DMS 273 treated with DMSO at 0.1 percent for 48 hours (cell line): ENCODE measurements around the gene PDE6H.

ENCODE experiments used
- DNase-seq: peaks from one replicate; lab custom pipeline; 2025; lab: John Stamatoyannopoulos, UW

The PDE6H gene

GRCh38 chr12:14972816-14973215, at the start of gene PDE6H:
Gene PDE6H (plus strand): TSS chr12:14973042. CDS start chr12:14978013, 4,971 bp downstream.
- no peak for DNase-seq

- DNase-seq, result no peak
These were observed 48.9 kb upstream of the PDE6H start for GRCh38 chr12:14923944-14924343.

GRCh38 chr12:14924541-14924940, 48.3 kb upstream of the PDE6H start:
- no peak for DNase-seq

- no peak for DNase-seq
These were observed 45.6 kb upstream of the PDE6H start for GRCh38 chr12:14927267-14927666.

DNA sequence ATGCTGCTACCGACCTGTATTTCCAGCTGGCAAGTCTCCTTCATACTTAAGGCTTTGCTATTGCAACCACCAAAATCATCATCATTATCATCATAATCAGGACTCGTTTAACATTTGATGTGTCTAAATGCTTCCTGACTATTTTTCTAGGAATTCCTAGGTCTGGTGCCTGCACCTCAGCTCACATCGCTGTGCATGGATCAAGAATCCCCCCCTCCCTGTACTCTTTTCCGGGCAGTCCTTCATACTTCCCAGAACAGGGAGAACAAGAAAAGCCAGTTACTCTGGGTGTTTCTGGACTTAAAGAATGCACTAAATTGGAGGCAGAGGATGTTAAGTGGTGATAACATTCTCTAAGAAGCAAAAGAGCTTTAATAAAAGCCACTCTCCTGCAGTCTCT, 43.9 kb upstream of the PDE6H start:
- no peak for DNase-seq

- no peak for DNase-seq
These were observed 42.5 kb upstream of the PDE6H start for GRCh38 chr12:14930299-14930698.

GRCh38 chr12:14931359-14931758, 41.5 kb upstream of the PDE6H start:
- DNase-seq, result no peak

DNA sequence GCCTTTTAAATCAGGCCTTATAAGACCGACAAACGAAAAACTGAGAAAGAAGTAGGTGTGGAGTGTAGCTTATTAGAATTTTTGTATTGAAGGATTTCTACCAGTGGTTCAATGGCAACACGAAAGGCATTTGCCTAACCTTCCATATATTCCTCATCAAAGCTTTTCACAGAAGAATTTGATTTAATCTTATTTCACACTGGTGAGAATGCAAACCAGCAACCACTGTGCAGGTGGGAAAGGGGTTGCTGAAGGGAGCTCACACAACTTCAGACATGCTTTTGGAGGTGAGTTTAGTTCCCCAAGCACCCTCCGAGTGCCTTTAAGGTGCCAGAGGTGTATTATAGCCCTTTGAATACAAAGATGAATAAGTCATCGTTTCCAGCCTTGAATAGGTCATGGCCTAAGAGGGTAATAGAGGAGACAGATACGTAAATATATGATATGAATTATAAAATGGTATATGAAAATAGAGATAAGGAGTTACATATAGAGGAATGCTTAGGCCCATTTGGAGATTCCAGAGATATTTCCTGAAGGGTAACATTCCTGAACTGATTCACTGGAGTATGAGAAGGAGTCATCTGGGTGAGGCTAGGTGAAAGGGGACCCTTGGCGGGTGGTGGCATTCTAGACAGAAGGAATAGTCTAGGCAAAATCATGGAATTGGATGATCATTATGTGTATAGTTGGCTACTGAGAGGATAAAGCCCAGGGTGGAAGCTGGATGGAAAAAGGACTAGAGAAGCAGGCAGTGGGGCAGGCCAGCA, 40.9 kb upstream of the PDE6H start:
- DNase-seq, result no peak

DNA sequence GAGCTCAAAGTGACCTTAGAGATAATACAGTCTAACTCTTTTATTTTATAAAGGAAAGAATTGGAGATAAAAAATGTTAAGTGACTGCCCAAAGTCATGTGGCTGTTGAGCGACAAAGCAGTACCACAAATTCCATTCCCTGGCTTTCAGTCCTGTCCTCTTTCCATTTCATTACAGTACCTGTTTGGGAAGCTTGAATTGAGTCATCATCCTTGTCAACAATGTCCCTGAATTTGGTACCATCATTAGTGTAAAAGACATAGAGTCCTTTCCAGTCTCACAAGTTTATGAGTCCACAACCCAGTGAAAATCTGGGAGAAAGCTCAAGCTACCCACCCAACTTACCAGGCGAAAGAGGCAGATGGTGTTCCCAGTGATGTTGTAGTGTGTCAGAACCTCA, 38.3 kb upstream of the PDE6H start:
- no peak for DNase-seq

DNA sequence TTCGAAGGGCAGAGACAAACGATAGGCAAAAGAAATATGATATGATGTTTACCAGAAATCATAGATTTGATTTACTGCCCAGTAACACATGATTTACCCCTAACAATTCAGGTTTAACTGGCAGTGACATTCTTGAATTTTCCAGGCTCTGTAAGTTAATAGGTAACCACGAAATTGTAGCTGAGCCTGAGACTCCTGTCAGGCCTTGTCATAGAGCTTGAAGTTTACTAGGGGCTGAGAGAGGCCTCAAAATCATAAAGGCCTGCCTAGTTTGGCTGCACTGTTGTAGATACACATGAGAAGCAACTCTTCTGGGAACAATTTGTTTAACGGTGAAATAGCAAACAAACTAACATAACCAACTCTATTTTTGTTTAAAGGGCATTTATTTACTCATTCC, 37.8 kb upstream of the PDE6H start:
- no peak for DNase-seq

- DNase-seq, result no peak
These were observed 36.5 kb upstream of the PDE6H start for GRCh38 chr12:14936224-14936861.

DNA sequence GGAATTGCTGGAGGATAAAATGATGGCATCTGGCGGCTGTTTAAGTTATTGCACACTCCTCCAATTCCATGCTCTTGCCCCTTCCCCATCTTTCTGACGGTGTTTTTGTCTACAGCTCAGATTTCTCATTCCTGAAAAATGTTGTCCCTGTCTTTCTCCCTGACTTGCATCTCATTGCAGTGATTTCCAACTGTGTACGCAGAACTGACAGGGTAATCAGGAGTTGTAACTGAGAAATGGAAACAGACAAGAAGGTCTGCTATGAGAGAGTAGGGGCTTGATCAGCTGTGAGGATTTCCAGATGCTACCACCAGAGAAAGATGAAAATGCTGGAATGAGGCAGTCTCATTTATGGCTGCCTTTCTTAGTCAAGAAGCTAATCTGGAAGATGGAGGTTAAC, 35.8 kb upstream of the PDE6H start:
- DNase-seq, result no peak

GRCh38 chr12:14937689-14938088, 35.2 kb upstream of the PDE6H start:
- no peak for DNase-seq

DNA sequence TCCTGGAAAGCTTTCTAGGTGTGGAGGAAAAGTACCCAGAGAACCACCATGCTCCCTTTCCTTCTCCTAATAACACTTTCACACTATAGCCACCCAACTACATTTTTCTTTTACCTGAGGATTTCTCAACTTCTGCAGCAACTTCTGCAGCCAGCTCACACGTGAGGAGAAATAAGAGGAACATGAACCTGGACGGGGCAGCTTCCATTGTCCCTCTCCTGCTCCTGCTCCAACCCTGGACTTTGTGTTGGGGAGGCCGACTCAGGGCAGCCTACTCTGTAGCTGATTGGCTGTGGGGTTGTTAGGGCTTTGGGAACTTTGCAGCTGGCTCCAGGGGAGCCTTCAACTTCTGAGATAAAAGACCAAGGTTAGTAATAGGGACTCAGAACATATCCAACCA, 34.5 kb upstream of the PDE6H start, which contains the start of gene ERP27:
TSS of gene ERP27 (minus strand) at position 237 of the 400 bp plus-strand sequence. CDS start at position 208, 29 bp downstream.
- no peak for DNase-seq

- DNase-seq, result no peak
These were observed 31.5 kb upstream of the PDE6H start for GRCh38 chr12:14941369-14941768.

DNA sequence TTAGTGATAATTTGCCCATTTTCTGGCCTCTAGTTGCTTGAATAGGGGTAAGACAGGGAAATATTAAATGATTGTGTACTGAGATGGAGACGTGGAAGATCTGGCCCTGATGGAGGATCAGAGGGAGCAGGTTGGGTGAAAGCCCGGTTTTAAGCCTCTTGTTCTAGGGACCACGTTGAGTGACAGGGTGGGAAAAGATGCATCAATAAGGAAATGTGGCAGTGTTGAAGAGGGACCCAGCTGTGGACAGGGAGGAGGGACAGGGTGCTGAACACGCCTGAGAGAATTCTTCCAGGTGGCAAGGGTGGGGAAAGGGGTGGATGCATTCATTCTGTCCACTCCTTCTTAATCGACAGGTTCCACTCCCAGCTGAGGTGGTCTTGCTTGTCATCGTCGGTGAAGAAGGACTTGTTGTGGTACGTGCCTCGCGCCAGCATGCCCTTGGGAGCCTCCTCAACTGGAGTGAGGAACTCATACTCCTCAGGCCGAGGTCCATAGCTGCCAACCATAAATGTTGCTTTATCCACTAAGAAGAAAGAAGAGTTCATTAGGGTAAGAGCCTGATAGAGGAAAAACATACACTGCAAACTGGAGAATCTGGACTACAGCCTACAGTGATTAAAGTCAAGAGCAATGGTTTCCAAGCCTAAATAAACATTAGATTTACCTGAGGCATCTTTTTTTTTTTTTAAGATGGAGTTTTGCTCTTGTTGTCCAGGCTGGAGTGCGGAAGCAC, 30.5 kb upstream of the PDE6H start:
- no peak for DNase-seq

GRCh38 chr12:14946162-14946561, 26.7 kb upstream of the PDE6H start:
- DNase-seq, result no peak

DNA sequence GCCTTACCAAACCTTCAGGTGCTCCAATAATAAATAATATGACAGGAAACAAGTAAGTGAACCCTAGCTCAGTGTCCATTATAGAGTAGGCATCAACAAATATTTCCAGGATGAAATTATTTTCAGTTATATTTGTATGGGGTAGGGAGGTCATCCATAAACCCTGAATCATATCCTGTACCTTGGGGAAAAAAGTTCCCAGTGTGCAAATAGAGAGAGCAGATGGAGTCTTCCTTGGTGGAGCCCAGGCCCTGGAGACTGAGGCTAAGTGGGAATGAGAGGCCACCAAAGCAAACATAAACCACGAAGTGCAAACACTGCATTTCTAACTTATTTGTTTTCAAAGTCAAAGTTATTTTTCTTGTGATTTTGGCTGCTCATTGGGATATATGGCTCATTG, 26.0 kb upstream of the PDE6H start:
- no peak for DNase-seq

DNA sequence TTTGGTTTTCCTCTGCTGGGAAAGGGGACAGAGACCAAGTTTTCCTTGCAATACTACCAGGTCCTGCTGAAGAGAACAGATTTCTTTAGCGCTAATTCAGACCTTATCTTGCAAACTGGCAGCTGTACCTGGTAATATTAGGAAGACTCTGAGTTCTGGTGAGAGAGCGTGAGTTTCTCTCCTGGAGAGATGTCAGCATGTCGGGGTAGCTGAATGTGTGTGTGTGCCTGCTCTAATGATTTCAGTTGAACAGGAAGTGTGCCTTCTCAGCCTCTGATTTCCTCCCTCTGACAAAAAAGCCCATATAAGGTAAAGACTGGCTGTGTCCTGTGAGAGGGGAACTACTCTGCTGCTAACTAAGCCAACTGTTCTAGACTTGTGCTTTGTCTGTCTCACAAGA, 24.2 kb upstream of the PDE6H start:
- DNase-seq, result peak; percentile 63

- DNase-seq, result no peak
These were observed 23.2 kb upstream of the PDE6H start for GRCh38 chr12:14949631-14950030.

- DNase-seq, result no peak
These were observed 22.4 kb upstream of the PDE6H start for GRCh38 chr12:14950421-14950820.

- no peak for DNase-seq
These were observed 21.7 kb upstream of the PDE6H start for GRCh38 chr12:14950982-14951746.
